Ascending aorta (tissue), 2 donors: ENCODE results near the gene LRRC7. TPM values are rescaled to one million over a fixed set of nuclear protein-coding genes. Genes with fewer than 3 reads are reported as not detected.
"Not testable (repeated sequence)": the region's sequence is repeated elsewhere in the genome, so short reads cannot be mapped to it uniquely, and the experiment has no call there.

Experiments
- DNase-seq, 2 donors: peaks; one replicate each; pipeline ENCODE4 v3.0.0-alpha.2; 2019; ENCODE audit warnings: low spot score in 2 of 2
- H3K27ac ChIP-seq, 2 donors: fragments of 200-600 bp; sonication (generic); one replicate each; pipeline ENCODE4 v1.5.1; 2016 to 2017; ENCODE audit warnings: mild to moderate bottlenecking in 1 of 2
- H3K27me3 ChIP-seq: fragments of 200-600 bp; sonication (generic); one replicate; pipeline ENCODE4 v1.5.1; 2017
- H3K36me3 ChIP-seq, 2 donors: fragments of 200-600 bp; sonication (generic); one replicate each; pipeline ENCODE4 v1.5.1; 2016
- H3K4me1 ChIP-seq, 2 donors: fragments of 200-600 bp; sonication (generic); one replicate each; pipeline ENCODE4 v1.5.1; 2016 to 2017; ENCODE audit warnings: mild to moderate bottlenecking in 1 of 2
- H3K4me3 ChIP-seq, 2 donors: fragments of 200-600 bp; sonication (generic); one replicate each; pipeline ENCODE4 v1.5.1; 2016 to 2017; ENCODE audit warnings: mild to moderate bottlenecking in 1 of 2
- H3K9me3 ChIP-seq, 2 donors: fragments of 200-600 bp; sonication (generic); one replicate each; pipeline ENCODE4 v1.5.1; 2016
- CTCF ChIP-seq, 3 experiments: fragments of 200-600 bp in 2 of 3; fragments of 450-650 bp in 1 of 3; sonication (generic) in 2 of 3; IDR thresholded peaks; one replicate each; pipeline ENCODE4 v1.5.1; 2016 to 2019; ENCODE audit warnings: antibody characterized with exemption in 3 of 3, mild to moderate bottlenecking in 1 of 3, moderate library complexity in 1 of 3
- intact Hi-C: fragments of 100-400 bp; cut with DNase I; formaldehyde crosslinking; loops from one replicate; pipeline ENCODE4 v1.15.1; 2023
- total RNA-seq: library from RNA; depleted of rRNA; stranded (reverse); fragments of >200 nt; gene quantifications from one replicate; pipeline ENCODE4 v1.1.0, GENCODE V29; 2016

Gene LRRC7
- total RNA-seq, 1 donor from 2014 or later, result not detected

DNA sequence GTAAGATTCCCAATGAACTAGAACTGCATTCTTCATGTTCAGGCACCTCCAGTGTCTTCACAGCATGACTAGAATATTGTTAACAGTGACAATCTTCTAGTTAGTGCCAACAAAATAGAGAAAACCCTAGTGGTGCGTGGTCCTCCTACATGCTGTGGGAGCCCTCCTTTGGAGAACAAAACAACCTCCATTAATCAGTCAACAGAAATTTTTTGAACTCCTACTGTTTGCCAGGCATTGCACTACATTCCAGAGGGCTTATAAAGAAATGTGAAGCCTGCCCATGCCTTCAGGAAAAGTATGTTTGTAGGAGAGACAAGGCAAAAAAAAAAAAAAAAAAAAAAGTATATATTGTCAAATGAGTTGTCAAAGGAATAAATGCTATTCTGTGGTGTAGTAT lies 385.0 kb downstream of the LRRC7 start:
- H3K27ac ChIP-seq, result no peak overlapping the region
- intact Hi-C loops, result no loop called here
- DNase-seq, result no peak
- H3K9me3 ChIP-seq, result no peaks in the 10 kb centered on the region
- no peak for TF ChIP-seq CTCF (IDR thresholded peaks at IDR 0.05)
- no peak overlapping the region for H3K4me3 ChIP-seq
- H3K4me1 ChIP-seq, result no peaks in the 10 kb centered on the region
- no peaks in the 10 kb centered on the region for H3K27me3 ChIP-seq
- H3K36me3 ChIP-seq, result no peaks in the 10 kb centered on the region

DNA sequence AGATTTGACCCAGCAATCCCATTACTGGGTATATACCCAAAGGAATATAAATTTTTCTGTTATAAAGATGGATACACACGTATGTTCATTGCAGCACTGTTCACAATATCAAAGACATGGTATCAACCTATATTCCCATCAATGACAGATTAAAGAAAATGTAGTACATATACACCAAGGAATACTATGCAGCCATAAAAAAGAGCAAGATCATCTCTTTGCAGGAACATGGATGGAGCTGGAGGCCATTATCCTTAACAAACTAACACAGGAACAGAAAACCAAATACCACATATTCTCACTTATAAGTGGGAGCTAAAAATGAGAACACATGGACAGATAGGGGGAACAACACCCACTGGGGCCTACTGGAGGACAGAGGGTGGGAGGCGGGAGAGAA lies 394.7 kb downstream of the LRRC7 start:
- H3K9me3 ChIP-seq, H3K4me1 ChIP-seq, intact Hi-C loops, H3K27ac ChIP-seq, H3K27me3 ChIP-seq, DNase-seq, H3K4me3 ChIP-seq, H3K36me3 ChIP-seq: not testable (repeated sequence)

- no peak for TF ChIP-seq CTCF (IDR thresholded peaks at IDR 0.05)
- H3K27ac ChIP-seq, result no peak overlapping the region
- intact Hi-C loops, result no loop called here
- DNase-seq, result no peak
- no peaks in the 10 kb centered on the region for H3K27me3 ChIP-seq
- peaks cover 0 to 3% of the 10 kb centered on the region in 2 donors for H3K9me3 ChIP-seq
- no peaks in the 10 kb centered on the region for H3K36me3 ChIP-seq
- no peaks in the 10 kb centered on the region for H3K4me1 ChIP-seq
- H3K4me3 ChIP-seq, result no peak overlapping the region
These were observed 399.6 kb downstream of the LRRC7 start for GRCh38 chr1:69967245-69967766.

- H3K9me3 ChIP-seq, result no peaks in the 10 kb centered on the region
- no peaks in the 10 kb centered on the region for H3K36me3 ChIP-seq
- no peak for DNase-seq
- no peaks in the 10 kb centered on the region for H3K27me3 ChIP-seq
- no peak overlapping the region for H3K4me3 ChIP-seq
- H3K27ac ChIP-seq, result no peak overlapping the region
- no peaks in the 10 kb centered on the region for H3K4me1 ChIP-seq
- no peak for TF ChIP-seq CTCF (IDR thresholded peaks at IDR 0.05)
- intact Hi-C loops, result no loop called here
These were observed 409.2 kb downstream of the LRRC7 start for GRCh38 chr1:69976896-69977295.

DNA sequence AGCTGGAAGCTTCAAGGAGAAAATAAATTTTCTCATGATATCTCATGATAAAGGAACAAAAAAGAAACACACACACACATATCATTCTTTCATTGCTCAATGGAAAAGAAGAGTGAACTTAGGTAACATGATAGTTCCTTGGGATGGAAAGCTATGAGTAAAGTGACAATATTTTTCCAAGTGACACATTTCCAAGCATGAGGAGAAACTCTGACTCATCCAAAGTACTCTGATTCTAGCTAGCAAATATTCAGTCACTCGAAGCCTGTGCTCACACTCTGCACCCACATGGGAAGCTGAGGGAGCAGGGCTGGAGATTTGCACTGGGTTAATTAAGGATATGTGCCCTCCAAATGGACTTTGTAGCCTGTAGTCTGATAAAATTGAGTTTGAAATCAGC lies 415.3 kb downstream of the LRRC7 start:
- no peak overlapping the region for H3K27ac ChIP-seq
- no peaks in the 10 kb centered on the region for H3K4me1 ChIP-seq
- no peaks in the 10 kb centered on the region for H3K27me3 ChIP-seq
- no peaks in the 10 kb centered on the region for H3K9me3 ChIP-seq
- DNase-seq, result no peak
- no peak overlapping the region for H3K4me3 ChIP-seq
- no peak for TF ChIP-seq CTCF (IDR thresholded peaks at IDR 0.05)
- intact Hi-C loops, result no loop called here
- no peaks in the 10 kb centered on the region for H3K36me3 ChIP-seq

- DNase-seq, result no peak
- no peaks in the 10 kb centered on the region for H3K9me3 ChIP-seq
- intact Hi-C loops, result no loop called here
- no peaks in the 10 kb centered on the region for H3K36me3 ChIP-seq
- no peaks in the 10 kb centered on the region for H3K4me1 ChIP-seq
- no peak for TF ChIP-seq CTCF (IDR thresholded peaks at IDR 0.05)
- H3K27me3 ChIP-seq, result no peaks in the 10 kb centered on the region
- no peak overlapping the region for H3K27ac ChIP-seq
- no peak overlapping the region for H3K4me3 ChIP-seq
These were observed 417.7 kb downstream of the LRRC7 start for GRCh38 chr1:69985376-69985775.
